ENCODE measurements around the gene COL18A1. TPM values are rescaled to one million over a fixed set of nuclear protein-coding genes. Genes with fewer than 3 reads are reported as not detected.

Gene COL18A1
- total RNA-seq, 1 experiment from 2014 or later: 170 TPM

GRCh38 chr21:45508607-45509565, 103.9 kb downstream of the COL18A1 start:
- no TSS peak for BruUV-seq (replicated peaks)
- Histone ChIP-seq H3K36me3 (ENCODE audit: control insufficient read depth, insufficient read depth, low read length) (no peaks in the 10 kb centered on the region; the same call in 1 of the 2 replicates), H3K27me3 (replicated peaks; ENCODE audit: control insufficient read depth, insufficient read depth, low read length) (no peaks in the 10 kb centered on the region), H3K4me1 (peaks cover 6% of the 10 kb centered on the region; the same call in 1 of the 2 replicates), H3K9me3 (no peaks in the 10 kb centered on the region), H3K4me3 (ENCODE audit: low read depth, low read length) (no peak overlapping the region)
- Mint-ChIP-seq H3K27me3 (ENCODE audit: insufficient read depth, unreplicated experiment) (no peaks in the 10 kb centered on the region), H3K36me3 (ENCODE audit: insufficient read depth, unreplicated experiment) (peaks cover 89% of the 10 kb centered on the region), H3K27ac (ENCODE audit: unreplicated experiment) (peak overlapping the region; percentile 65), H3K4me1 (ENCODE audit: low read depth, unreplicated experiment) (peaks cover 11% of the 10 kb centered on the region), H3K4me3 (ENCODE audit: unreplicated experiment) (no peak overlapping the region), H3K9me3 (ENCODE audit: unreplicated experiment) (no peaks in the 10 kb centered on the region)
- DNase-seq: peak in 1 of 2 experiments; percentile 38
- ChIA-PET POLR2A (no interaction called here), CTCF (no interaction called here)
- intact Hi-C loops (cut with micrococcal nuclease; ENCODE audit: unreplicated experiment): no loop called here
- TF ChIP-seq CTCF (IDR thresholded peaks at IDR 0.05; ENCODE audit: insufficient read depth in 1 of 2, low read depth in 1 of 2, low read length in 1 of 2, severe bottlenecking in 1 of 2, unreplicated experiment in 1 of 2): no peak

GRCh38 chr21:45509566-45510465, 104.9 kb downstream of the COL18A1 start:
- Mint-ChIP-seq H3K27ac (ENCODE audit: unreplicated experiment) (no peak overlapping the region), H3K27me3 (ENCODE audit: insufficient read depth, unreplicated experiment) (no peaks in the 10 kb centered on the region), H3K9me3 (ENCODE audit: unreplicated experiment) (no peaks in the 10 kb centered on the region), H3K4me3 (ENCODE audit: unreplicated experiment) (no peak overlapping the region), H3K36me3 (ENCODE audit: insufficient read depth, unreplicated experiment) (peaks cover 92% of the 10 kb centered on the region), H3K4me1 (ENCODE audit: low read depth, unreplicated experiment) (peaks cover 11% of the 10 kb centered on the region)
- intact Hi-C loops (cut with micrococcal nuclease; ENCODE audit: unreplicated experiment): no loop called here
- H3K4me3 ChIP-seq (ENCODE audit: low read depth, low read length): no peak overlapping the region
- TF ChIP-seq CTCF (IDR thresholded peaks at IDR 0.05; ENCODE audit: insufficient read depth in 1 of 2, low read depth in 1 of 2, low read length in 1 of 2, severe bottlenecking in 1 of 2, unreplicated experiment in 1 of 2): peak in 1 of 2 experiments; percentile 21
- no peaks in the 10 kb centered on the region for H3K9me3 ChIP-seq
- peak in 1 of 2 experiments; percentile 37 for DNase-seq
- H3K36me3 ChIP-seq (ENCODE audit: control insufficient read depth, insufficient read depth, low read length): no peaks in the 10 kb centered on the region; the same call in 1 of the 2 replicates
- ChIA-PET POLR2A (no interaction called here), CTCF (no interaction called here)
- no TSS peak for BruUV-seq (replicated peaks)
- no peaks in the 10 kb centered on the region for H3K27me3 ChIP-seq (replicated peaks; ENCODE audit: control insufficient read depth, insufficient read depth, low read length)
- H3K4me1 ChIP-seq: peaks cover 6% of the 10 kb centered on the region; the same call in 1 of the 2 replicates

- no peaks in the 10 kb centered on the region for H3K9me3 ChIP-seq
- Mint-ChIP-seq H3K36me3 (ENCODE audit: insufficient read depth, unreplicated experiment) (peaks cover 94% of the 10 kb centered on the region), H3K27ac (ENCODE audit: unreplicated experiment) (no peak overlapping the region), H3K9me3 (ENCODE audit: unreplicated experiment) (no peaks in the 10 kb centered on the region), H3K4me3 (ENCODE audit: unreplicated experiment) (no peak overlapping the region), H3K27me3 (ENCODE audit: insufficient read depth, unreplicated experiment) (no peaks in the 10 kb centered on the region), H3K4me1 (ENCODE audit: low read depth, unreplicated experiment) (peaks cover 11% of the 10 kb centered on the region)
- DNase-seq: no peak
- H3K36me3 ChIP-seq (ENCODE audit: control insufficient read depth, insufficient read depth, low read length): no peaks in the 10 kb centered on the region; the same call in 1 of the 2 replicates
- no peak overlapping the region for H3K4me3 ChIP-seq (ENCODE audit: low read depth, low read length)
- intact Hi-C loops (cut with micrococcal nuclease; ENCODE audit: unreplicated experiment): no loop called here
- TF ChIP-seq CTCF (IDR thresholded peaks at IDR 0.05; ENCODE audit: insufficient read depth in 1 of 2, low read depth in 1 of 2, low read length in 1 of 2, severe bottlenecking in 1 of 2, unreplicated experiment in 1 of 2): no peak
- ChIA-PET CTCF (no interaction called here), POLR2A (no interaction called here)
- no TSS peak for BruUV-seq (replicated peaks)
- peaks cover 6% of the 10 kb centered on the region; the same call in 1 of the 2 replicates for H3K4me1 ChIP-seq
- no peaks in the 10 kb centered on the region for H3K27me3 ChIP-seq (replicated peaks; ENCODE audit: control insufficient read depth, insufficient read depth, low read length)
Observed at GRCh38 chr21:45510466-45510955, 105.5 kb downstream of the COL18A1 start.

Data from Caco-2 (cell line).